NCI-H82 (cell line): ENCODE results near the gene CD27.
A peak's percentile ranks its signal among the peaks of the same experiment; 100 is the strongest.

Experiments used
- DNase-seq: peaks from one replicate; lab custom pipeline; 2025; lab: John Stamatoyannopoulos, UW

Gene CD27

DNA sequence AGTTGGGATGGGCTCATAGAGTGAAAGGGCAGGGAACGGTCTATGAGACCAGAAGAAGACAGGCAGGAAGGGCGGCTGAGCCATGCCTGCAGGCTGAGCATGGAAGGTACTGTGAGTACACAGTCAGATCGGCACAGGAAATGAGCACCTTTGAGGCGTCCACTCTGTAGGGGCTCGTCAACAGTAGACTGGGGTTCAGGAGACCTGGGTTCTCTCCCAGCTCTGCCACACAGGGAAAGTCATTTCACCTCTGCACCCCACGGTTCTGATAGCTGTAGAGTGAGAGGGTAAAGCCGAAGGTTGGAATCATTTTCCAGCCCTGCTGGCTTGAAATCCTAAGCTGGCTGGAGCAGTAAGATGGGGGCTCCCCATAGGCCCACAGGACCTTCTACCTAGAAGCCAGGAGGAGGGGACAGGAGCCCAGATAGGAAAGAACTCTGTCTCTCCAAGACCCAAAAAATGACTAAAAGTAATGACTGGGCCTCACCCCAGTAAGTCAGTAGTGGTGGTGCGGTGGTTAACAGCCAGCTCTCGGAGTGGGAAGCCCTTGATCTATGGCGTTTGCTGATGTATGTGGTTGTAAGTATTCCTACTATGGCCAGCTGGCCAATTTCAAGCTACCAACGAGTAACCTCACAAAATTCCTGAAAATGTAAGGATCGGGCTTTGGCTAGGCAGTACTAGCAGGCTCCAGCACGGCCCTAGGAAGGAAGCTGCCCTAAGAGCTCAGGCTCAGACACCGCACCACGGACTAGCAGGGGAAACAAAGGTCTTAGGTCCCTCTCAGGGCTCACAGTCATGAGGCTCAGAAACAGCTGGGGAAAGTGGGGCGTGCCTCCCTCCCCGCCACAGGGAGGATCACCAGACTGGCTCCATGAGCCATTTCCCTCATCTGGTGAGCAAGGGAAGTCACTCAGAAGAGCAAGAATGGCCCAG, 10.3 kb upstream of the CD27 start:
- DNase-seq: no peak

DNA sequence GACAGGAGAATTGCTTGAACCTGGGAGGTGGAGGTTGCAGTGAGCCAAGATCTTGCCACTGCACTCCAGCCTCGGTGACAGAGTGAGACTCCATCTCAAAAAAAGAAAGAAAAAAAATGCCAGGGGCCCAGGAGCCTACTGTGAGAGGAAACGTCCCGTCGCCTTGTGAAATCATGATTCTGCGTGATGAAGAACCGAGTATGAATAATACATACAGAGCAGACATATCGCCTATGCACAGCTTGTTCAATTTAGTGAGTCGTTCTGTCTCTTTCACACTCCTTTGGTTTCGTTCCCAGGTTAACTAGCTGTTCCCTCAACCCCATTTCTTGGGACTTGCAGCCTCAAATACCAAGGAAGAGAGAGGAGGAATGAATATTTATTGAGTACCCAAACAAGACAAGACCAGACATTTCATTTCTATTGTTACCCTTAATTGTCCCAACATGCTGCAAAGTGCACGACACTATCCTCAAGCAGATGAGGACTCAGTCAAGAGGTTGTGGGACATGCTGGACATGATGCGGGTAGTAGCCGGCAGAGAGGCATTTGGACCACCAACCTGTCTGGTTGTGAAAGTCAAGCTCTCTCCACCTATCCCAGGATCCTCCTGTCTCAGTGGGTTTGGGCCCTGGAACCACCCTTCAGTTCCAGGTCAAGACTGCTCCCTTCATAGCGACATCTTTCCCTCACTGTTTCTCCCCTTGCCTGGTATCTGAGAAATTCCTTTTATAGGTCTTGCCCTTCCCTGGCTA, 8.6 kb upstream of the CD27 start:
- no peak for DNase-seq

DNA sequence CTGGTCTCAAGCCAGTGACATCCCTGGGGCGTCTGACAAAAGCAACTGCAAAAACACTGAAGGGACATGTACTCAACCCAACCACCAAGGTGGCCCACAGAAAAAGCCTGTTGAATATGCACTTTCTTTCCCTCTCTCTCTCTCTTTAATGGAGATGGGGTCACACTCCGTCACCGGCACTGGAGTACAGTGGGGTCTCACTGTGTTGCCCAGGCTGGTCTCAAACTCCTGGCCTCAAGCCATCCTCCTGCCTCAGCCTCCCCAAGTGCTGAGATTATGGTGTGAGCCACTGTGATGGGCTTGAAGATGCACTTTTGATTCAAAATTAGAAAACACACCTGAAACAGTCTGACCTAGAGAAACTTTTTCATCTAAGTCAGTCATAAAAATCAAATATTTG, 7.2 kb upstream of the CD27 start:
- no peak for DNase-seq

DNA sequence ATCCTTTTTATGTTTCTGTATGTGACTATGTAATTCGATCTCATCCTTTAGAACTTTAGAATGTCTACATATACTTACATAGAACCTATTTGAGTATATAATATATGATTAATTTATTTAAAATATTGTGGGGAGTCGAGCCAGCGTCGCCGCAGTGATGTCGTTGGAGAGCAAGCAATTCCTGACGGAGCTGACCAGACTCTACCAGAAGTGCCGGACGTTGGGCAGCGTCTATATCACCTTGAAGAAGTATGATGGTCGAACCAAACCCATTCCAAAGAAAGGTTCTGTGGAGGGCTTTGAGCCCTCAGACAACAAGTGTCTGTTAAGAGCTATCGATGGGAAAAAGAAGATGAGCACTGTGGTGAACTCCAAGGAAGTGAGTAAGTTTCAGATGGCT, 6.4 kb upstream of the CD27 start:
- DNase-seq: no peak

DNA sequence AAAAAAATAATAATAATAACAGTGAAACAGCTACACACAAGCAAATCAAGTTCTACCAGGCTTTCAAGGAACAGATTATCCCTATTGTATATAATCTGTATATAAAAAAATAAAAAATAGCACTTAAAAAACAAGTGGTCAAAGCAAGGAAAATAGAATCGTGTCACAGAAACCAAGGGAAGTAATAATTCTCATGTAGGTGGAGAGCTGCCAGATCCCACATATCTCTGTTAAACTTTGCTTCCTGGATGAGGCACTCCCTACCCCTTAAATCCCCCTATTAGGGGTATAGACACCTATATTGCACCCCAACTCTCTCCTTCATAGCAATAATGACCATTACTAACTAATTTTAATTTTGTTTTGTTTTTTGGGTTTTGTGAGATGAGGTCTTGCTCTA, 4.4 kb upstream of the CD27 start:
- no peak for DNase-seq

DNA sequence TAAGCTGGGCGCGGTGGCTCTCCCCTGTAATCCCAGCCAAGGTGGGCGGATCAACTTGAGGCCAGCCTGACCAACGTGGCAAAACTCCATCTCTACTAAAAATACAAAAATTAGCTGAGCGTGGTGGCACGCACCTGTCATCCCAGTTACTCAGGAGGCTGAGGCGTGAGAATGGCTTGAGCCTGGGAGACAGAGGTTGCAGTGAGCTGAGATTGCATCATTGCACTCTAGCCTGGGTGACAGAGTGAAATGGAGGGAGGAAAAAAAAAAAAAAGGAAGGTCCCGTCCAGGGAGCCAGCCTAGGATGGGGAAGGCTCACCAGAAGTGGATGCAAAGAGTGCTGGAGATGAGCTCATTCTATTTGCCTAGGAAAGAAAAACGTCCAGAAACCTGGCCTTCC, 1.9 kb upstream of the CD27 start:
- DNase-seq: no peak

DNA sequence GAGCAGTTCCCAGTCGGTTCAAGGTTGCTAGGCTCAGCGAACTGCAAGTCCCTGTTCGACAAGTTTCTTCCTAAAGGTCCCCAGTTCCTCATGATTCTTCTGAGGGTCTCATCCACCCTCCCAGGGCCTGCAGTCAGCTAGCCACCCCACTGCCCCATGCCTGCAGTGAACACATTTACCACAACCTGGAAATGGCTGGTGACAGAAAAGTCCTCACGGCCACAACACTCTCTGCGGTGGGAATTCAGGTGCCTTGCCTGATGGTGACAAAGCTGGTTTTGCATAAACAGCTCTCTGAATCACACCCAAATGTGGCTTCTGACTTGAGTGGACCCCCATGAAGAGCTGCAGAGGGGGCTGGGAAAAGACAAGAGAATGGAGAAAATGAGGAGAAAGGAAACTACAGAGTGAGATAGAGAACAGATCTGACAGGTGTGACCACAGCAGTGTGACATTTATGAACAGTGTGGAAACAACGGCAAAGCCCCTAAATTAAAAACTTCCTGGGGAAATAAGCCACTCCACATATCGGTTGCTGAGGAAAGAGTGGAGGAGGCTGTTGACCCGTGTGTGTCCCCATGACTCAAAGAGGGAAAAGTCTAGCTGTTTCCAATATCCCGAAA, 1.3 kb upstream of the CD27 start:
- DNase-seq: no peak

DNA sequence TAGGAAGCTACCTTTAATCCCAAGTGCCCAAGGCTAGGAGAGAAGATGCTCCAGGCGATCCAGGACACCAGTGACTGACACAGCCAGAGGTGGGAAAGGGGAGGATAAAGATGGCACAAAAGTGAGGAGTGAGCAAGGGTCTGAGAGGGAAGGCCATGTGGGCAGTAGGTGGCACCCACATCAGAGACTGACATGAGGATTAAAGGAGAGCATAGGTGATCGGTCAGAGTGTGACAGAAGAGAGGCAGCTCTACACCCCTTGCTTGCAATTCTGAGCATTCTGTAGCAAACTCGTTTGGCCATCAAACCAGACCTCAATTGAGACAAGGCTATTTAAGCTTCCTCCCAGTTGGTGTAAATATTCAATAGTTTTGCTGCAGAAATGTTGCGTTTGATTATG, 724 bp upstream of the CD27 start:
- DNase-seq: no peak

DNA sequence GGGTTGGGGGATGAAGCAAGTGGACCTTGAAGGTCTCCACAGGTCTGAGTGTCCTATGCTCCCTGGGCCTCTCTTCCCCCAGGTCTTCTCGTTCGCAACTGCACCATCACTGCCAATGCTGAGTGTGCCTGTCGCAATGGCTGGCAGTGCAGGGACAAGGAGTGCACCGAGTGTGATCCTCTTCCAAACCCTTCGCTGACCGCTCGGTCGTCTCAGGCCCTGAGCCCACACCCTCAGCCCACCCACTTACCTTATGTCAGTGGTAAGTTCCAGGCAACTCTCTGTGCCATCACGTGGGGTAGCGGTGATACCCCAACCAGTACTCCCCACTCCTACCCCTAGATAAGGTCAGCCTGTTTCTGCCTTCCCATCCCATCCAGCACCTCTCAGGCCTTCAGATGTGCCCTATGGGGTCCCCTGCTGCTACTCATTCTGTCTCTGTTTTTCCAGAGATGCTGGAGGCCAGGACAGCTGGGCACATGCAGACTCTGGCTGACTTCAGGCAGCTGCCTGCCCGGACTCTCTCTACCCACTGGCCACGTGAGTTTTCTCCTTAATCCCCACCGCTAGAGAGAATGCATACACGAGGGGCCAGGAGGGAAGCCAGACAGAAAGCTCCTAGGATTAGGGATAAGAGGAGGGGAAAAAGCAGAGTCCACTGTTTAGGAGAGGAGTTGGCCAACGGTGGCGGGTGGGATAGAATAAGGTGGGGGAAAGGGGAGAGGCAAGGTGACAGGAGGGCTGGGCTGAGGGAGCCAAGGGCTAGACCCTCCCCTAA, 5.5 kb downstream of the CD27 start:
- peak; percentile 94 for DNase-seq

DNA sequence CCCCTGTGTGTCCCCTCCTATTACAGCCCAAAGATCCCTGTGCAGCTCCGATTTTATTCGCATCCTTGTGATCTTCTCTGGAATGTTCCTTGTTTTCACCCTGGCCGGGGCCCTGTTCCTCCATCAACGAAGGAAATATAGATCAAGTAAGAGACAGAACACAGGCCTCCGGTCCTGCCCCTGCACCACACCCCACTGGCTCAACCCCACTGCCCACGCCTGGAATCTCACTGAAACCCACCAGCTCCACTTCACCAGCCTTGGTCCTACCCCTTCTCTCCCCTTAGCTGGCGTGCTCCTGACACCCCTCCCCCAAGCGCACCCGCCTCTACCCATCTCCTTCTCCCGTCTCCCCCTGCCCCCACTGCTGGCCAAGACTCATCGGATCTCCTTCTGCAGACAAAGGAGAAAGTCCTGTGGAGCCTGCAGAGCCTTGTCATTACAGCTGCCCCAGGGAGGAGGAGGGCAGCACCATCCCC, 6.2 kb downstream of the CD27 start:
- DNase-seq: peak; percentile 84

DNA sequence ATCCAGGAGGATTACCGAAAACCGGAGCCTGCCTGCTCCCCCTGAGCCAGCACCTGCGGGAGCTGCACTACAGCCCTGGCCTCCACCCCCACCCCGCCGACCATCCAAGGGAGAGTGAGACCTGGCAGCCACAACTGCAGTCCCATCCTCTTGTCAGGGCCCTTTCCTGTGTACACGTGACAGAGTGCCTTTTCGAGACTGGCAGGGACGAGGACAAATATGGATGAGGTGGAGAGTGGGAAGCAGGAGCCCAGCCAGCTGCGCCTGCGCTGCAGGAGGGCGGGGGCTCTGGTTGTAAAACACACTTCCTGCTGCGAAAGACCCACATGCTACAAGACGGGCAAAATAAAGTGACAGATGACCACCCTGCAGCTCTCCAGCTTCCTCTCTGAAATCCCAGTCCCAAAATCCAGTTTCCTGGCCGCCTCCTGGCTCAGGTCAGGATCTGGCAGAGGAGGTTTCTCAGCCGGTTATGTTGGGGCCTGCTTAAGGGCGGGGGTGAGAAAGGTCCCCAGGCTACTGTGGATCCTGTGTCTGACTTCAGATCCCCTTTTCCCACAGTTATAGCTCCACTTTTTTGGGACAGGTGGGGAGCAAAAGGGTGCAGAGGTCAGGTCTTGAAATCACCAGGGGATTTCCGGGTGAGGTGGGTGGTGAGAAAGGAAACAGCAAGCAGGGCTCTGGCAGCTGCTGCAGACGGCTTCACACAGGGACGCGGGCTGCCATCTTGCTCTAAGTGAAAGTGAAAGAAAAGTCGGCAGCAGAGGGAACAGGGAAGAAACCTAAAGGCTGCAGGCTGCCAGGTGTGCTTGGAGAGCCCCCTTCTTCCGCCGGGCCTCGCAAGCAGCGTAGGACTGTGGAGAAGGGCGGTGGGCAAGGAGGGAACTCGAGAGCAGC, 6.8 kb downstream of the CD27 start, which contains the start of gene TAPBPL:
TSS of gene TAPBPL (plus strand) at position 695 of the 897 bp plus-strand sequence. CDS start 207 bp downstream, outside the sequence.
- peak; percentile 94 for DNase-seq

DNA sequence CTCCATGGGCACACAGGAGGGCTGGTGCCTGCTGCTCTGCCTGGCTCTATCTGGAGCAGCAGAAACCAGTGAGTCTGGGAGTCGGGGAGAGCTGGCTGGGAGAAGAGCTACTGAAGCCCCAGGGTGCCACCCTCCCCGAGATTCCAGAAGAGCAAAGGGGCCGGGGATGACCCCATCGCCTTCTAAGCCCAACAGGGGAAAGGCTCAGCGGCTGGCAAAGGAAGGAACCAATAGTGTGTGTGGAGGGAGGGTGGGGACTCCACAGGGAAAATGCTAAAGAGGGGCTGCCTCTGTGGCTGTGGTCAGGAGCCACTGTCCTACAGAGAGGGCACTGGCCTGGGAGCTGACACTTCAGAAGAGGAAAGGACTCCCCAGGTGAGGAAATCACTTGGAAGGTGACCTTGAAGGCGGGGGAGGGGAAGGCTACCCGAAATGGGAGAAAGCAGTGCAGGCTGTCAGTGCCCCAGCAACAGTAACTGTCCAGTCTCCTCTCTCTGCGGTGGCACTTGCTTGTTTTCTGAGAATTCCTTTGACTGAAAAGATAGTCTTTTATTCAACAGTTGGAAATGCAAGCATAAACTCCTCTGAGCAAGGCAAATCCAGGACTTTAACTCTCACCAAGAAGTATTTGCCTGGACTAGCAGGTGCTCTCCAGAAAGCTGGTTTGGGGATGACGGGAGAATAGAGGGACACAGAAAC, 7.6 kb downstream of the CD27 start:
- DNase-seq: peak; percentile 43

DNA sequence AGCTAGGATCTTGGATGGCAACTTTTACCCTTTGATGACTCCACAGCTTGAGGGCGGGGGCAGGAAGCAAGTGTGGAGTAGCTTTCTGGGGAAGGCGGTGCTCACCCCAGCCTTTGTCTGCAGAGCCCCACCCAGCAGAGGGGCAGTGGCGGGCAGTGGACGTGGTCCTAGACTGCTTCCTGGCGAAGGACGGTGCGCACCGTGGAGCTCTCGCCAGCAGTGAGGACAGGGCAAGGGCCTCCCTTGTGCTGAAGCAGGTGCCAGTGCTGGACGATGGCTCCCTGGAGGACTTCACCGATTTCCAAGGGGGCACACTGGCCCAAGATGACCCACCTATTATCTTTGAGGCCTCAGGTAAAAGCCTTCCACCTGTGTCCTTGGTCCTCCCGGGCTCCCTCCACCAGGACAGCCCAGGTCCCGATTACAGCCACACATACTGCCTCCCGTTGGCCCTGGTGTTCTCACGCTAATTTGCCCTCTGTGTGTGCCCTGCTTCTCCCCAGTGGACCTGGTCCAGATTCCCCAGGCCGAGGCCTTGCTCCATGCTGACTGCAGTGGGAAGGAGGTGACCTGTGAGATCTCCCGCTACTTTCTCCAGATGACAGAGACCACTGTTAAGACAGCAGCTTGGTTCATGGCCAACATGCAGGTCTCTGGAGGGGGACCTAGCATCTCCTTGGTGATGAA, 8.3 kb downstream of the CD27 start:
- DNase-seq: no peak

DNA sequence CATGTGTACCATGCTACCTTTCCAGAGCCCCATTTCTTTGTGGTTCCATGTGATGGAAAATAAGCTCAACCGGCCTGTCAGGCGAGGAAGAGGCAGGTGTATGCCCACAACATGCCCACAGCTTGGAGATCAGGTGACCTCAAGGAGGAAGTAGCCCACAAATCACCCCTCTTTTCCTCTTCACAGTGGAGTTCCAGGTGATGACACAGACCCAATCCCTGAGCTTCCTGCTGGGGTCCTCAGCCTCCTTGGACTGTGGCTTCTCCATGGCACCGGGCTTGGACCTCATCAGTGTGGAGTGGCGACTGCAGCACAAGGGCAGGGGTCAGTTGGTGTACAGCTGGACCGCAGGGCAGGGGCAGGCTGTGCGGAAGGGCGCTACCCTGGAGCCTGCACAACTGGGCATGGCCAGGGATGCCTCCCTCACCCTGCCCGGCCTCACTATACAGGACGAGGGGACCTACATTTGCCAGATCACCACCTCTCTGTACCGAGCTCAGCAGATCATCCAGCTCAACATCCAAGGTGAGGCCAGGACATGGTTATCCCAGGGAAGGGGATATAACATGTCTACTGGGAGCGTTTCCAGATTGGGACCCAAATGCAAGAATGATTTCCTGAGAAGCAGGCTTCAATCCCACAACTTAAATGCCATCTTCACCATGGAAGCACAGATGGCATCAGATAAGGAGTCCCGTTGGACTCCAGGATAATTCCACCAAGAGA, 12.6 kb downstream of the CD27 start:
- DNase-seq: no peak

DNA sequence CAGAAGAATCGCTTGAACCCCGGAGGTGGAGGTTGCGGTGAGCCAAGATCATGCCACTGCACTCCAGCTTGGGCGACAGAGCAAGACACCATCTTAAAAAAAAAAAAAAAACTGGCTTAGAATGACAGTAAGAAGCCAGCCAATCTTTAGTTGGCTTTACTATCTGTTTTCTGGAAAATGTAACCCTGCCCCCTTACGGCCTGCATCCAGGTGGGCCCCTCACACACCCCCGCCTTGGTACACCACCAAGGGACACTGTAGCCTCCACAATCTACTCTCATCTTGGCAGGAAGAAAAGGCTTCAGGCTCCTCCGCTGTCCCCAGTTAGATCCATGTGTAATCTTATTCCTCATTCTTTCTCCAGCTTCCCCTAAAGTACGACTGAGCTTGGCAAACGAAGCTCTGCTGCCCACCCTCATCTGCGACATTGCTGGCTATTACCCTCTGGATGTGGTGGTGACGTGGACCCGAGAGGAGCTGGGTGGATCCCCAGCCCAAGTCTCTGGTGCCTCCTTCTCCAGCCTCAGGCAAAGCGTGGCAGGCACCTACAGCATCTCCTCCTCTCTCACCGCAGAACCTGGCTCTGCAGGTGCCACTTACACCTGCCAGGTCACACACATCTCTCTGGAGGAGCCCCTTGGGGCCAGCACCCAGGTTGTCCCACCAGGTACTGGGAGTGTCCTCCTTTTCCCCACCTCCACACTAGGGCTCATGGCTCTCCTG, 13.7 kb downstream of the CD27 start:
- no peak for DNase-seq

DNA sequence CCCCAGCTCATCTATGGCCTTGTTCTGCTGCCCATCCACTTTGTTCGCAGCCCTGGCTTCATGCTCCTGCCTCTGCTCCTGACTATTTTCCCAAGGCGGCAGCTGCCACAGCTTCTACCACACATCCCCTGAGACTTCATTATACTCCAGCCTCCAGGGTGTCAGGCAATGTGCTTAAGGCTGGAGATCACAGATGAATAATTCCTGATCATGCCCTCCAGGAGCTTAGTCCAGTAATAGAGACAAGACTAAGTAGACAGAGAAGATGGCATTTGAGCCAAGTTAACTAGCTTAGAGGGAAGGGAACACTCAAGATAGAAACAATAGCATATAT, 14.2 kb downstream of the CD27 start:
- peak; percentile 80 for DNase-seq

DNA sequence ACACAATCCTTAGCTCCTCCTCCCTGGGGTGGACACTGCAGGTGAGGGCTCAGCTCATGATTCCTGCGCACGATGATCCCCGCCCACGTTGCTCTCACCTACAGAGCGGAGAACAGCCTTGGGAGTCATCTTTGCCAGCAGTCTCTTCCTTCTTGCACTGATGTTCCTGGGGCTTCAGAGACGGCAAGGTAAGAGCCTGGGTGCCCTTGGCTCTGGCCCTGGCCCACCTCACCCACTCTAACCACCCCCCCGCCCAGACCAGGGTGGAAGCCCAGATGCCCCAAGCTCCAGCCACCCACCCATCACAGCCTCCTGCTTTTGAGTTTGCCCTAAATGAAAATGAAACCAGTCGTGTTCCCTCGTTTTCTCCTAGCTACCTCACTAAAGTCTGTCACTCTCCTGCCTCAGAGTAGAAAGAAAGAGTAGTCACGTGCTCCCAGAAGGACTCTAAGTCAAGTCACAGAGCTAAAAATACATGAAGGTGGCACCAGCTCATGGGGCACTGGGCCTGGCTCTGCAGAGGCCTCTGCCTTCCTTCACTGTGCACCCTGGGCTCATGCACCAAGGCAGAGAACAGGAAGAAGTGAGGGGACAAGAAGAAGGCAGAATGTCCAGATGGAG, 16.1 kb downstream of the CD27 start:
- DNase-seq: no peak
